HG03139 (cell line): ENCODE measurements around the gene TLE1.

Experiments
- ATAC-seq: cut with Tn5 transposase; IDR thresholded peaks from one replicate; pipeline ENCODE4 v1.9.1; 2021; ENCODE audit not compliant: unreplicated experiment

The TLE1 gene

GRCh38 chr9:81550207-81550583 lies 139.2 kb downstream of the TLE1 start:
- ATAC-seq, result no peak

GRCh38 chr9:81549500-81550206 lies 139.7 kb downstream of the TLE1 start:
- ATAC-seq, result no peak

DNA sequence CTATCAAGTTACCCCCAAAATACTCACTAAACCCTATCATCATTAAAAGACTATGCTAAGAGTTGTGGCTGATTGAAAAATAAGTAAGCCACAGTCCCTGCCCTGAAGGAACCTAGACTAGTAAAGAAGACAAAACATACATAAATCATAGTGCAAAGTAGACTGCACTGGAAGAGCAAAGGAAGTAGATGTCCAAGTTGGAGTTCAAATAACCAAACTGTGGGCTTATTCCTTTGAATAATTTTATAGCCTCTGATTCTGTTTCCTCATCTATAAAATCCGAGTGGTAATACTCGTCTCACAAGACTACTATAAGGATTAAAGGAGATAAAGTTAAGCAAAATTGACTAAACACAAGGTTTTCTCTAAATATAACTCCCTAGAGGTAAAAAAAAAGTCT lies 140.4 kb downstream of the TLE1 start:
- ATAC-seq, result no peak

DNA sequence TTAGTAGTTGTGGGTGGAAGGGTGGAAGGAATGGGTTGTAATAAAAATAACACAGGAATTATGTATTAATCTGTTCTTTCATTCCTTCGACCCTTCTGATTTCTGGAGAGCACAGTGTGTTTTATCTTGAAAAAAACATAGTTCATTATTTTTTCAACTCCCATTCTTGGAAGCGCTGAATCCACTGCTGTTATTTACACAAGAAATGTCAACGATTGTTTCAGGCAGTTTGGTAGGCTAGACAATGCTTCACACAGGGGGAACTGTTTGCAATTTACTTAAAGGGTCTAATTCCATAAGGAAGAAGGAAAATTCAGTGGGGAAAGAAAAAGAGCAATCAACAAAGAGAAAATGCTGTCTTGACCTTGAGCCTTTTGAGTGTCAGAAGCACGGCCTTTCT lies 142.9 kb downstream of the TLE1 start:
- no peak for ATAC-seq

DNA sequence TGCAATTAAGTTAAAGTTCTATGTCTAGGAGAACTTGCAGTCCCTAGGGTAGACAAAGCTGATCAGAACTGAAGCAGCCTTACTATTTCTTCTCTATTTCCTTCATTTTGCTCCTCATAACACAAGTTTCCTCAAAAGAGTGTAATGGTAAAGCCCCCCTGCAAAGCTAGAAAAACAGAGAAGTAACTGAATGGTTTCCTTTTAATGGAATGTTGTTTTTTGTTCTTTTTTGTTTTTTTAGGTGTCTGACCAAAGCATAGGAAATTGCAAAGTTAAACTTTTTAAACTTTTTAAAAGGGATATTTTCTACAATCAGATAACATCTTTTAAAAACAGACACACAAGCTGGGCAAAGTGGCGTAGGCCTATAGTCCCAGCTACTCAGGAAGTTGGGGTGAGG lies 145.7 kb downstream of the TLE1 start:
- no peak for ATAC-seq

- no peak for ATAC-seq
Measured at GRCh38 chr9:81542118-81542889, 147.0 kb downstream of the TLE1 start.

- no peak for ATAC-seq
Measured at GRCh38 chr9:81540142-81540710, 149.1 kb downstream of the TLE1 start.

GRCh38 chr9:81539317-81539716 lies 150.0 kb downstream of the TLE1 start:
- ATAC-seq, result no peak

DNA sequence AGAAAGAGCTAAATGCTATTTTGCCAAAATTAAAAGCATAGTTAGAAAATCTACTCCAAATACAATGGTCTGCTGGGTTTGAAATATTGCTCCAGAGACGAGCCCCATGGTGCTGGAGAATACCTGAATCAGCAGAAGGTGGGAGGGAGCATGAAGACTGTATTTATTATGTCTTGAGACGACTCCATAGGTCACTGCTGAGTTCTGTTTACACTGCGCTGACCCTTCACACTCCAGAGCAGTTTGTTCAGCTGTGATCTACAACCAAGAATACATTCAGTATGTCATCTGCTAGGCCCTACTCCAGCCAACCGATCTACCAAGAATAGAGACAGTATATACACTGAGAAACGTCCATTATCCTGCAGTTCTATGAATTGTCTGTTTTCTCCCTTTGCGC lies 150.5 kb downstream of the TLE1 start:
- no peak for ATAC-seq

- ATAC-seq, result no peak
Measured at GRCh38 chr9:81537964-81538363, 151.4 kb downstream of the TLE1 start.

GRCh38 chr9:81536242-81537025 lies 152.9 kb downstream of the TLE1 start:
- no peak for ATAC-seq

DNA sequence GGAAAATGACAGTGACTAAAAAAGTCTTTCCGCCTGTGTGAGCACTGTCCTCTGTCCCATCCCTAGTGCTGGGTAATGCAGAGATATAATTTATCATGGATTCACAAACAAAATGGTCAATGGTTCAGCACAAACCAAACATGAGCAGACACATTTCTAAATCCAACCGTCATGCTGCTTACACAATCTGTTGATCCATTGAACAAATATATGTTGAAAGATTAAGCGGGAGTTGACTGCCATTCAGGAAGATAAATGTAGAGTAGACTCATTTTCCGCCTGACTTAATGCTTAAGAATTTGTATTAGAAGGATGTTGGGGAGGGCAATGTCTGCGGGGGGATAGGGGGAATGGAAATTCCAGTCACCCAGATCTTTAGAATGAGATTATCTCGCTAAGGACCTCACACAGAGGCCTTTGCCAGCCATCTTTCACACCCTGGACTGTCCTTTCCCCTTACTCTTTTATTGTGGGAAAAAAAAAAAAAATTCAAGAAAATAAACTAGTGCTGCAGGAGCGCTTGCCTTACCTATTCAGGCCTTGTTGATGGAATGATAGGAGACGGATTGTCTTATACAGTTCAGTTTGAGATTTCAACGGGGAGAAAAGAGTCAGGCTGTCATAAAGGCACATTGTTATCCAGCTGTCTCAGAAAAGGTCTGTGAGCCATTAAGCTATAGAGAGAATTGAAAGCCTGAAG lies 153.7 kb downstream of the TLE1 start:
- ATAC-seq, result no peak

- no peak for ATAC-seq
Measured at GRCh38 chr9:81534138-81534875, 155.0 kb downstream of the TLE1 start.
